HL-60/S4 treated with retinoic acid at 250 ng/mL for 4 days and 3 days (cell line): ENCODE measurements around the gene RNF17.

ENCODE experiments used
- in situ Hi-C: fragments of 300-500 bp; cut with MboI; formaldehyde crosslinking; loops from 2 replicates; pipeline ENCODE4 v1.7.0; 2022; ENCODE audit warnings: low sequenced_read_pairs

Gene RNF17

DNA sequence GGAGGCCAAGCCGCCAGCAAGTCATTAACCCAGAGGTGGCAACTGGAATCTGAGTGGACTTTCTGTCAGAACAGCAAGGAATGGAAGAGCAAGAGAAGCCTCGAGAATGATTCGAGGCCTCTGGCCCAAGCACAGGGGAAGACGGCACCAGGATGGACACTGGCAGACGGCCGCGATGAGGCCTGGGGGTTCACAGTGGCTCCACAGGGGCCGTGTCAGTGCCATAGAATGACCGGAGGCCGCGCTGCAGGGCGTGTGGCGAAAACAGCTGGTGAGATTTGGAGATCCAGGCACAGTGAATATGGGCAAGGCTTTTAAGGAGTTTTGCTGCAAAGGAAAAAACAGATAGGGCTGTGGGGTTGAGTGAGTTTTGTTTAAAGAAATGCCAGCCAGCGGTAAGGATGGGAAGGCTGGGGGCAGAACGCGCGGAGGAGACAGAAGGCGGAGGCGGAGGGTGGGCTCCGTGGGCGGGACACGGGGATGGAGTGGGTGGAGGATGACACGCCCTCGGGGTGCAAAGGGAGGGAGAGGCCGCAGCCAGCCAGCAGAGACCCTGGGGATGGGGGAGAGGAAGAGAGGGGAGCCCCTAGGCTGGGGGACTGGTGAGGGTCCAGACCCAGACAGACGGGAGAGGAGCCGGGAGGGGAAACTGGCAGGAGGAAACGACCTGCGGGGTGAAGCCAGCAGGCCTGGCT, 130.5 kb downstream of the RNF17 start:
- in situ Hi-C loops: no loop called here

DNA sequence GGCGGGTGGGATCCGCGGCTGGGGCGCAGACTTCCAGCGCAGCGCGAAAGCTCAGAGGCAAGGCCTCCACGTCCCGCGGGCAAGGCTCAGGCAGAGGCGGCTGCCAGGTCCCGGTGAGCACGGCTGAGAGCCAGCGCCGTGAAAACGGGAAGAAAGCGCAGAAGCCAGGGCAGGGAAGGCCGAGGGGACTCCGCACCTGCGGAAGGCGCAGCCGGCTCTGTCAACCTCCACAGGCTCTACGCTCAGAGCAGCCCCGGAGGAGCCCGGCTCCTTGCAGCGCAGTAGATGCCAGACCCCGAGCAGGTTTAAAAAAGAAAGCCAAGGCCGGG, 131.0 kb downstream of the RNF17 start:
- in situ Hi-C loops: no loop called here

DNA sequence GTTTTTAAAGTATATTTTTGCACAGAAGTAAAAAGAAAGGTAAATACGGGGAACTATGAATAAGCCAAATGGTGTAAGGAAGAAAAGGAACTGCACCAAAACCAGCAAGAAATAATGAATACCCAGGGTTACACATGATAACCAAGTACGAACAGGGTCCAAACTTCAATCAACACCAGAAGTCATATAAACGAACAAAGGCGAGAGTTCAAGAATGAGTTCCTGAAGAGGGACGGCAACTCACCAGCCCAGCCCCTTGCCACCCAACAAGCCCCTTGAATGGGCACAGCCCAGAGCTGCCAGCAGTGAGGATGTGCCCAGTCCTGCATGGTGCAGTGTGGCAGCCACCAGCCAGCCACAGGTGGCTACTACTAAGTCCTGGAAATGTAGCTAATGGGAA, 132.1 kb downstream of the RNF17 start:
- in situ Hi-C loops: no loop called here

DNA sequence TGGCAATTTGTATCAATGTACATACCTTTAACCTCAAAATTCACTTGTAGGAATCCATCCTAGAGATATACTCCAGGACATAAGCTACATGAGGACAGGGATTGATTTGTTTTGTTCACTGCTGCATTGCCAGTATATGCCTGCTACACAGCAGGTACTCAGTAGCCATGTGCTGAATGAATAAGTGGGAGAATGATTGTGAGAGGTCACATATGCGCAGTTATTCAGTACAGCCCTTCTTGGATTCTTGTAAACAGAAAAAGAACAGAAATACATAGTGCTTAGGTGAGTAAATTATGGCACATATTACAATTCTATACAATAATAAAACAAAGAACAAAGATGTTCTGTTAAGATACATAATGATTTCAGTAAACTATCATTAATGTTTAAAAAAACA, 133.3 kb downstream of the RNF17 start:
- in situ Hi-C loops: no loop called here

DNA sequence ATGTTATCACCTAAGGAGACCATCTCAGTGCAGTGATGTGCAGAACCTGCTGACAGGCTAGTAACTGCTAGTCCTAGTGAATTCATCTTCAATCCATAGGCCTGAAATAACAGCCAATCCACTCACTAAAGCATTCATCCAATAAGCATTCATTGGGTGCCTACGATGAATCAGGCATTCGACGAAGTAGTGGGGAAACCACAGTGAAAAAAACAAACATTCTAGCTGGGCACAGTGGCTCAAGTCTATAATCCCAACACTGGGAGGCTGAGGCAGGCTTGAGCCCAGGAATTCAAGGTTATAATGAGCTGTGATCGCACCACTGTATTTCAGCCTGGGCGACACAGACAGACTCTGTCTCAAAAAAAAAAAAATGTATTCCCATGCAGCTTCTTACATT, 135.6 kb downstream of the RNF17 start:
- in situ Hi-C loops: no loop called here

DNA sequence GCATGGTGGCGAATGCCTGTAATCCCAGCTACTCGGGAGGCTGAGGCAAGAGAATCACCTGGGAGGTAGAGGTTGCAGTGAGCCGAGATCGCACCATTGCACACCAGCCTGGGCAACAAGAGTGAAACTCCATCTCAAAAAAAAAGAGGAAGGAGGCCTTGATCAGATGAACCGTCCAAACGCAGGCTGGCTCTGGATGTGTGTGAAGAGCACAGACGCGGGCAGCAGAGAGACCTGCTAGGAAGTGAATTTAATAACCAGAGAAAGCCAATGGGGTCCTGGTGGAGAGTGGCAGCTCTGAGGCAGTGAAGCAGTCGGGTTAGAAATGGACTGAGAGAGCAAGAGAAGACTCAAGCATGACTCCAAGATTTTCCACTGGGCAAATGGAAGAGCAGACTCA, 136.5 kb downstream of the RNF17 start:
- in situ Hi-C loops: no loop called here

DNA sequence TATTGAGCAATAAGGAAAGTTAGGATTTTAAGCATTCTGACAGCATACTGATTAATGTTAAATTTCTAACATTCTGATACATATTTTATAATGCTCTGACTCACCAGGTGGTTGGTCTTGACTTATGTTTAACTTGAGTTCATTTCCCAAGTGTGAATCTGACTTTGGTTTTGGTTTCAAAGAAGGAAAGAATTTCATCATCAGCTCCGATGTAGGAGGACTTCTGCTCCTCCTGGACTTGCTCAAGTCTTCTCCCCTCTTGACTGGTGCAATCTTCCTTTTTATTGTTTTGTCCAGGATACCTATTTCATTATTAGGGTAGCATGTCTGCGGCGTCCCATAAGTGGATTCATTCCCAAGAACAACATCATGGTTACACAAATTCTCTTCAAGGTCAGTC, 141.3 kb downstream of the RNF17 start:
- in situ Hi-C loops: no loop called here

DNA sequence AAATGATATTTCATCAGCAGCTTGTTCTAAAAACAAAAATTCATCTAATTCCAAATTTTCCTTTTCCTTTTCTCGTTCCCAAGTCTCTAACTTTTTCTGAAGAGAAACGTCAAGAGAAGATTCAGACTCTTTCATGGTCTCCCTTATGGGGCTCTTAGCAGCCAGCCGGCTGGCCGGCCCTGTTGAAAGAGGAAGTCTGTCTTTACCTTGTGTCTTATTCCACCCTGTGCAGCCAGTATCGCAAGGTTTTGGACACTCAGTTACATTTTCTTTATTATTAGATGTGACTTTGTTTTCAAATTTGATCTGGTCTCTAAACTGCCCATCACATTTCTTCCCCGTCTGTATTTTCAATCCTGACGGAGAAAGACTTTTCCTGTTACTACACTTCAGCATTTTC, 142.3 kb downstream of the RNF17 start:
- in situ Hi-C loops: no loop called here

DNA sequence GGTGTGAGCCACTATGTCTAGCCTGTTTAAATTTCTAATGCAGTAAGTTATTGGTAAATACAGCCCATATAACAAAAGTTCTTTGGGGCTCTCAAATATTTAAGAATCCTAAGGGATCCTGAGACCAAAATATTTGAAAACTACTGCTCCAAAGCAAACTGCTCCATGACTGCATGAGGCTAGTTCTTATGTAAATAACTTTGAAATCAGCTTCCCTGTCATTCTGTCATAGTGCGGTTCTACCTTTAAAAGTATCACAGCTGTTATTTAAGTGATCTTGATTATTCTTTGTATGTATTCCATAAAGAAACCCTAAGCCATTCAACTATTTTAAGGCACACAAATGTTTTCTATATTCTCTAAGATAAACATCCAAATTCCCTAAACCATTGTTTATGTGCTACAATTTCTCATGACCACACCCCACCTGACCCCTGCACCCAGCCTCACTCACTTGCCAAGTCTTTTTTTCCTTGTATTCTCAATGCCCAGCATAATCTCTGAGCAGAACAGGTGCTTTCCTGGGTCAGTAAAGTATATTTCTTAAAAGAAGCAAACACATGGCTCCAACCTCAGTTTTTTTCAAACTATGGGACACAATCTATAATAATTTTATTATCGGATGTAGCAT, 146.6 kb downstream of the RNF17 start:
- in situ Hi-C loops: no loop called here

DNA sequence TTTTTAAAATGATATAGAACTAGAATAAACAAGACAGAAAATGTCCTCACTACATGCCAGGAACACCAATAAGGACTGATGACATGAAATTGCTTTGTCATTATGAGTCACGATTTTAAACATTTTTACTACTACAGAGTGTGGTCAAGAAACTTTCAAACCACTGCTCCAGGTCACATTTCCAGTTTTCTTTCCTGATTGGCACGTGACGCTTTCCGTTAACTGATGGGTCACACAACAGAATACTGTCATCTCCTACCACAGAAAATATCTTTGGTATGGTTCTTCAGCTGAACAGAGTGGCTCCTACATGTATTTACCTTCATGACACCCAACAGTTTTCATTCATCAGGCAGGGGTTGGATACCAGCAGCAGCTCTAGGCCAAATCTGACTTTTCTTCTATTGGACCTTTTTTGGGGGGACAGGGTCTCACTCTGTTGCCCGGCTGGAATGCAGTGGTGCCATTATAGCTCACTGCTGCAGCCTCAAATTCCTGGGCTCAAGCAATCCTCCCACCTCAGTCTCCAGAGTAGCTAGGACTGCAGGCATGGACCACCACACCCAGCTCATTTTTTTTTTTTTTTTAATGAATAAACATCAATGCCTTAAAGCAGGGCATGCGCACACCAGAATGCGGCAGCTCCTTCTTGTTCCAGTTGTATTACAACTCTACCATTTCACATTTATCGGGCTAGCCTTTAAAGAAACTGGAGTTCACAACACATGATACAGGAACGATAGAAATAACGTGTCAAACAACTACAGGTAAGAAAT, 147.4 kb downstream of the RNF17 start:
- in situ Hi-C loops: no loop called here

DNA sequence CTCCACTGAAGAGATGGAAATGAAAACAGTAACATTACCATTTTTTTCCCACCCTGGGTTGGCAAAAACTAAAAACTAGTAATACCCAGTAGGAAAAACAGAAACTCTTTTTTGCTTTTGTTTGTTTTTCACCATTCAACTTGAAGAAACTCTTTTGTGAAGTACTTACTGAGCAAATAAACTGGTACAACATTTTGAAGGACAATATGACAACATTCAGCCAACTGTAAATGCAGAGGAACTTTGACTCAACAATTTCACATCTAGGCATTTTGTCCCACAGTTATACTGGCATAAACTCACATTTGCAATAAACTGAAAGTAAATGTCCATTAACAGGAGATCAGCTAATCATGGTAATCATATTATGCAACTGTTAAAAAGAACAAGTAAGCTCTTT, 152.5 kb downstream of the RNF17 start:
- in situ Hi-C loops: no loop called here

DNA sequence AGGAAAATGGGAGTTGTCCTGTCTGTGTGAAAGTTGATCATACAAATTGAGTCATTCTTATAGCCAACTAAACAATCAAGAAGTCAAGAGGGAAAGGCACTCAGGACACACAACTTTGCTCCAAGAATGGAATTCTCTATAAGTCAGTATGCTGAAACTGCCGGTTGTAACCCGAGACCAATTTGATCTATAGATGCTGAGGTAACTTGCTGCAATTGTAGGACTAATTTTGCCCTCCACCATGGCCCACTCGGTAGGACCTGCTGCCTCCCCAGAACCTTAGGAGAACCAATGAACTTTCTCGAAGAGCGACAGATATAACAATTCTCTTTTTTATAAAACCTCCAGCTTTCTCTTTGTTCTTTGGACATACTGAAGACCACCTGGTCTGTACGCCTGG, 157.0 kb downstream of the RNF17 start:
- in situ Hi-C loops: no loop called here

DNA sequence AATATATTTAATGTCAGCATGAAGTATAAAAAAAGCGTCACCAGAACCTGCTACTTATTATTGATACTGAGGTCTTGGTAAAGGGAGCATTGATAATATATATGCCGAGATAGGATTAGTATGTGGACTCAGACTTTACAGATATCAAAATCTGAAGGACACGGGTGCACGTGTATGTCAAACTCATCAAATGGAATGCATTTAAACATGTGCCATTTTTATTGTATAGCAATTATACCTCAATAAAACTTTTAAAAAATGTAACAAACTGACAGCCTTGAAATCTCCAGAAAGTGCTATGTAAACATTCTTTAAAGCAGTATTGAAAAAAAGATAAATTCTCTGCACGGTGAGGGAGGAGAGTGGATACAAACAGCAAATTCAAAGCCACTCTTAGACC, 157.9 kb downstream of the RNF17 start:
- in situ Hi-C loops: no loop called here

DNA sequence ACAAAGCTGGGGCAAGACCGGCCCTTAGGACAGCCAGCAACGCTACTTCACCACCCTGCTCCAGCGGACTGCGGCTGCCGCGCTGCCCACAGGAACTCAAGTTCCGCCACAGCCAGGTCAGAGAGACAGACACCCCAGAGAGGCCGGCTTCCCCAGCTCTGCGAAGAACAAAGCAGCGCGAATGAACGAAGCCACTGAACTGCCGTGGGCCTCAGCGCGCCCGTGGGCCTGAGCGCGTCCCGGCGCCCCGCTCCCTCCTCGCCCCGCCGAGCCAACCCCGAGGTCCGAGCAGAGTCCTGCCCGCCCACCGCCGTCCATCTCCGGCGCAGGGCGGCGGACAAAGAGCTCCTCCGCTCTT, 158.4 kb downstream of the RNF17 start:
- in situ Hi-C loops: no loop called here

DNA sequence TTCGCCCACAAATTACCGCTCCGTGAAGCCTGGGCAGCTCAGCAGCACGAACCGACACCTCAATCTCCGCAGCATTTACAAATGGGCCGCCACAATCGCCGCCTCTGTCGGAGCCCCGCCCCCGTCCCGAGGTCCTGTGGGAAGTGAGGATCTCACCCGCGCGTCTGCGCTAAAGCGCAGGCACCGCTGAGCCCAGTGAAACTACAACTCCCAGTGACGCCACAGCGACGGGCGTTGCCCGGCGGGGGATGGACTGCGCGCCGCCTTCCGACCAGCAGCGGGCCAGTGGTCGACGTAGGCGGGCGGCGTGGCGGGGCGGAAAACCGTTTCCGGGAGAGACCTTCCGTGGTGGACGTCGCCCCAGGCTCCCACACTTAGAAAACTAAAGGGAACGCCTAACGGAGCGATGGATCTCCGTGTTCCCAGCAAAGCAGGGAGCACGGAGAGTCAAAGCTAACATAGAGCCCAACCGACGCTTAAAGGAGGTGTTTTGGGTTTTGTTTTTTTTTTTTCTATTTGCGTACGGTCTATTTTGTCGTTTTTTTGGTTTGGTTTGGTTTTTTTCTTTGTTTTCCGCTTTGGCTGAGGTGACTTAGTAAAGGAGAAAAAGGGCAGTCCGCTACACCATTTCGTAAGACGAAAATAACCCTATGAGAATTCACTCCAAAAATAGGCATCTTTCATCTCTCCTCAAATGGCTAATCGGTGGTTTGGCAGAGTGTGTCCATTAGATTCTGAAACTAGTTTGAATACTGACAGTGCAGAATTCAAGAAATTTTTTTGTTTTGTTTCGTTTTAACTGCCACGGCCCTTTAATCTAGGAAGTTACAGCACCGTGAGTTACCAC, 159.0 kb downstream of the RNF17 start:
- in situ Hi-C loops: no loop called here

DNA sequence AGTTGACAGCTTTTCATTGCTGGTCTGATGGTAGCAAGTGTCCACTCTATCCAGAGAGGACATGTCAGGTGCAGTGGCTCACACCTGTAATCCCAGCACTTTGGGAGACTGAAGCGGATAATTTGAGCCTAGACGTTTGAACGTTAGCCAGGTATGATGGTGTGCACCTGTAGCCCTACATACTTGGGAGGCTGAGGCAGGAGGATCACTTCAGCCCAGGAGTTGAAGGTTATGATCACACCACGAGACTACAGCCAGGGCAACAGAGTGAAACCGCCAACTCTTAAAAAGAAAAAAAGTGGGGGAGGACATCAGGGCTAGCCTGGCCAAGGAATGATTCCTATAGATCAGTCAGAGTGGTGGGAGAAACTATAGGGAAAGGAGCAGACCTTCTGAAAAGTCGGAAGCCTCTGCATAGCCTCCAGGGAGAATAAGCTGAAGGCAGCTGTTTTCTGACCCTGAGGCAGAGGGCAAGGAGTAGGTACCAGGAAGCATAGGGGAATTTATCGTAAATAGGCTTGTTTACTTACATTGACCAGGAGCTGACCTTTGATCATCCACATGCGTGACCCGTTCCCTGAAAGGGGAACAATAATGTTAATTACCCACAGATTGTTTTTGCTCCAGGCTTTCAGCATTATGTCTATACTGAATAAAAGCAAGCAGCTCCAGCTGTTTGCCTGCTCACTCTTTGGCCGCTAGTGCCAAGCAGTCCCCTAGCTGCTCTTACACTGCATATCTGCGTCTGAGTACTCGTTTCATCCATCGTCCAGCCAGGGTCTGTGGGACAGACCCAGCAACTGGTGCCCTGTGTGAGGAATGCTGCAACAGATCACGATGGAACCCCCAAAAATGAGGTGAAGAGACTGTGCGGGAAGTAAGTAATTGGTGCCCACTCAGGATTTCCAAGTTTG, 161.6 kb downstream of the RNF17 start:
- in situ Hi-C loops: no loop called here

DNA sequence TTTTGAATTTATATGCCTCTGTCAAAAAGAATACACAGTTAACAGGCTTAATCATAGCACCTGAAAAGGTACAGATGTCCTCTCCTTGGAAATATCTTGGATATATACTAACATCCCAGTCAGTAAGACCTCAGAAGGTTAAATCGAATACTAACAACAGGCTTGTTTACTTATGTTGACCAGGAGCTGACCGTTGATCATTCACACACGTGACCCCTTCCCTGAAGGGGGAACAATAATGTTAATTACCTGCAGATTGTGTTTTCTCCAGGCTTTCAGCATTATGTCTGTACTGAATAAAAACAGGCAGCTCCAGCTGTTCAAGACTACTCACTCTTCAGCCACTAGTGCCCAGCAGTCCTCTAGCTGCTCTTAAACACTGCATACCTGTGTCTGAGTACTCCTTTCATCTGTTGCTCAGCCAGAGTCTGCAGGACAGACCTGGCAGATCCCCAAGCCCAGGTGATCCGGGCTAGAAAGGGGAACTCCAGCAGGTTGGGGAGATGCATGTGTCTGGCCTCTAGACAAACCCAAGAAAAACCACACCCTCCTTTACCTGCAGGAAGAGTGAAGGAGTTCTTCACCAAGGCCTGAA, 163.9 kb downstream of the RNF17 start:
- in situ Hi-C loops: no loop called here

DNA sequence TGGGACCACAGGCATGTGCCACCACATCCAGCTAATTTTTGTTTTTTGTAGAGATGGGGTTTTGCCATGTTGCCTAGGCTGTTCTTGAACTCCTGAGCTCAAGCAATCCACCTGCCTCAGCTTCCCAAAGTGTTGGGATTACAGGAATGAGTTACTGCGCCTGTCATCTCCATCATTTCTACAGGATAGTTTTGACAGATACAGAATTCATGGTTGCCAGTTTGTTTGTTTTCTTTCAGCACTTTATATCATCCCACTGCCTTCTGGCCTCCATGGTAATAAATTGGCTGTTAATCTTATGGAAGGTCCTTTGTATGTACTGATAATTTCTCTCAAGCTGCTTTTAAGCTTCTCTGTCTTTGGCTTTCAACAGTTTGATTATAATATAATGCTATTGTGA, 165.2 kb downstream of the RNF17 start:
- in situ Hi-C loops: no loop called here
